ENCODE measurements around the gene TTLL3.

The TTLL3 gene

GRCh38 chr3:9818666-9819335, 8.7 kb downstream of the TTLL3 start:
- in situ Hi-C loops (cut with HindIII; ENCODE audit: low sequenced_read_pairs) = no loop called here
- no peak overlapping the region for H3K4me3 ChIP-seq (ENCODE audit: low read depth, low read length)
- TF ChIP-seq CTCF (IDR thresholded peaks at IDR 0.05; ENCODE audit: low read depth, low read length, missing control alignments) = no peak
- DNase-seq (ENCODE audit: low read depth) = no peak

- in situ Hi-C loops (cut with HindIII; ENCODE audit: low sequenced_read_pairs) = no loop called here
- H3K4me3 ChIP-seq (ENCODE audit: low read depth, low read length) = no peak overlapping the region
- DNase-seq (ENCODE audit: low read depth) = no peak
- TF ChIP-seq CTCF (IDR thresholded peaks at IDR 0.05; ENCODE audit: low read depth, low read length, missing control alignments) = no peak
These were observed 10.5 kb downstream of the TTLL3 start for GRCh38 chr3:9820543-9820942.

- in situ Hi-C loops (cut with HindIII; ENCODE audit: low sequenced_read_pairs) = no loop called here
- TF ChIP-seq CTCF (IDR thresholded peaks at IDR 0.05; ENCODE audit: low read depth, low read length, missing control alignments) = peak; percentile 61
- no peak for DNase-seq (ENCODE audit: low read depth)
- no peak overlapping the region for H3K4me3 ChIP-seq (ENCODE audit: low read depth, low read length)
These were observed 10.9 kb downstream of the TTLL3 start for GRCh38 chr3:9820946-9821345.

- in situ Hi-C loops (cut with HindIII; ENCODE audit: low sequenced_read_pairs) = no loop called here
- TF ChIP-seq CTCF (IDR thresholded peaks at IDR 0.05; ENCODE audit: low read depth, low read length, missing control alignments) = no peak
- no peak for DNase-seq (ENCODE audit: low read depth)
These were observed 15.5 kb downstream of the TTLL3 start for GRCh38 chr3:9825451-9826040.

GRCh38 chr3:9826815-9827573, 16.9 kb downstream of the TTLL3 start:
- in situ Hi-C loops (cut with HindIII; ENCODE audit: low sequenced_read_pairs) = no loop called here
- no peak overlapping the region for H3K4me3 ChIP-seq (ENCODE audit: low read depth, low read length)
- TF ChIP-seq CTCF (IDR thresholded peaks at IDR 0.05; ENCODE audit: low read depth, low read length, missing control alignments) = peak; percentile 19
- no peak for DNase-seq (ENCODE audit: low read depth)

More at GRCh38 chr3:9825451-9826040, 15.5 kb downstream of the TTLL3 start:
- H3K4me3 ChIP-seq (ENCODE audit: low read depth, low read length) = no peak overlapping the region

- DNase-seq (ENCODE audit: low read depth) = no peak
- in situ Hi-C loops (cut with HindIII; ENCODE audit: low sequenced_read_pairs) = no loop called here
- H3K4me3 ChIP-seq (ENCODE audit: low read depth, low read length) = no peak overlapping the region
- TF ChIP-seq CTCF (IDR thresholded peaks at IDR 0.05; ENCODE audit: low read depth, low read length, missing control alignments) = no peak
These were observed 19.0 kb downstream of the TTLL3 start for GRCh38 chr3:9828801-9829755.

All from astrocyte of the cerebellum (primary cell).